ENCODE data around the gene C1orf56. TPM values are rescaled to one million over a fixed set of nuclear protein-coding genes. Genes with fewer than 3 reads are reported as not detected.

The C1orf56 gene
- total RNA-seq, 1 experiment from 2014 or later, result 4.8 TPM

GRCh38 chr1:151005729-151006319 is 41.7 kb upstream of the C1orf56 start:
- Histone ChIP-seq H3K36me3 (ENCODE audit: control insufficient read depth, insufficient read depth, low read length) (no peaks in the 10 kb centered on the region), H3K9me3 (no peaks in the 10 kb centered on the region), H3K4me3 (ENCODE audit: low read depth, low read length) (peak overlapping the region; percentile 64), H3K27me3 (replicated peaks; ENCODE audit: control insufficient read depth, insufficient read depth, low read length) (no peaks in the 10 kb centered on the region), H3K4me1 (peaks cover 28% of the 10 kb centered on the region)
- peaks cover 26% of the 10 kb centered on the region for H3K4me1 Mint-ChIP-seq (ENCODE audit: low read depth, unreplicated experiment)
- TF ChIP-seq CTCF (IDR thresholded peaks at IDR 0.05; ENCODE audit: insufficient read depth in 1 of 2, low read depth in 1 of 2, low read length in 1 of 2, severe bottlenecking in 1 of 2, unreplicated experiment in 1 of 2), result no peak
- no peaks in the 10 kb centered on the region for H3K9me3 Mint-ChIP-seq (ENCODE audit: unreplicated experiment)
- intact Hi-C loops (cut with micrococcal nuclease; ENCODE audit: unreplicated experiment), result loop anchor here (1.0 to 10.0 kb wide), 3 partner anchors 27 to 441 kb away; partner anchors contain the start of gene SETDB1
- peaks cover 10% of the 10 kb centered on the region for H3K36me3 Mint-ChIP-seq (ENCODE audit: insufficient read depth, unreplicated experiment)
- no peak for DNase-seq
- ChIA-PET CTCF (interaction anchor here (0.6 to 3.0 kb wide), 15 partner anchors 10 to 427 kb away, joined by 3 to 50 read pairs (median 4); partner anchors contain the start of genes ANXA9, C1orf56 and MCL1), POLR2A (interaction anchor here (0.5 to 1.5 kb wide), 7 partner anchors 9 to 427 kb away, joined by 3 to 11 read pairs (median 6); partner anchors contain the start of genes ANXA9 and MCL1)
- no TSS peak for BruUV-seq (replicated peaks)
- H3K27me3 Mint-ChIP-seq (ENCODE audit: insufficient read depth, unreplicated experiment), result no peaks in the 10 kb centered on the region
- peak overlapping the region; percentile 92 for H3K4me3 Mint-ChIP-seq (ENCODE audit: unreplicated experiment)
- peak overlapping the region; percentile 99 for H3K27ac Mint-ChIP-seq (ENCODE audit: unreplicated experiment)

GRCh38 chr1:151006327-151007052 is 41.1 kb upstream of the C1orf56 start, which contains the start of gene MINDY1:
TSS of gene MINDY1 (minus strand) at chr1:151006902. CDS start at chr1:151002617, 4,285 bp downstream.
- POLR2A ChIA-PET, result interaction anchor here (0.5 to 1.5 kb wide), 13 partner anchors 9 to 603 kb away, joined by 3 to 11 read pairs (median 4); partner anchors contain the start of genes ANXA9 and MCL1

More at GRCh38 chr1:151006327-151007052, 41.1 kb upstream of the C1orf56 start, which contains the start of gene MINDY1:
- intact Hi-C loops (cut with micrococcal nuclease; ENCODE audit: unreplicated experiment), result loop anchor here (1.0 to 10.0 kb wide), 3 partner anchors 27 to 442 kb away; partner anchors contain the start of gene SETDB1
- H3K9me3 ChIP-seq, result no peaks in the 10 kb centered on the region
- H3K4me1 ChIP-seq, result peaks cover 34% of the 10 kb centered on the region
- Mint-ChIP-seq H3K9me3 (ENCODE audit: unreplicated experiment) (no peaks in the 10 kb centered on the region), H3K4me1 (ENCODE audit: low read depth, unreplicated experiment) (peaks cover 24% of the 10 kb centered on the region), H3K27ac (ENCODE audit: unreplicated experiment) (peak within 1 kb of the TSS; percentile 99), H3K27me3 (ENCODE audit: insufficient read depth, unreplicated experiment) (no peaks in the 10 kb centered on the region), H3K4me3 (ENCODE audit: unreplicated experiment) (peak within 1 kb of the TSS; percentile 92), H3K36me3 (ENCODE audit: insufficient read depth, unreplicated experiment) (peaks cover 13% of the 10 kb centered on the region)
- H3K27me3 ChIP-seq (replicated peaks; ENCODE audit: control insufficient read depth, insufficient read depth, low read length), result no peaks in the 10 kb centered on the region
- DNase-seq, result peak; percentile 81 to 85
- BruUV-seq (replicated peaks), result TSS peak; percentile 40
- peak; percentile 58 to 64 for TF ChIP-seq CTCF (IDR thresholded peaks at IDR 0.05; ENCODE audit: insufficient read depth in 1 of 2, low read depth in 1 of 2, low read length in 1 of 2, severe bottlenecking in 1 of 2, unreplicated experiment in 1 of 2)
- H3K36me3 ChIP-seq (ENCODE audit: control insufficient read depth, insufficient read depth, low read length), result no peaks in the 10 kb centered on the region
- CTCF ChIA-PET, result interaction anchor here (0.6 to 3.0 kb wide), 17 partner anchors 11 to 428 kb away, joined by 3 to 50 read pairs (median 4); partner anchors contain the start of genes ANXA9, C1orf56 and MCL1
- H3K4me3 ChIP-seq (ENCODE audit: low read depth, low read length), result peak within 1 kb of the TSS; percentile 64

Measured in Caco-2 (cell line).